Fibroblast of lung (primary cell): ENCODE results near the gene RUNX2. TPM values are rescaled to one million over a fixed set of nuclear protein-coding genes. Genes with fewer than 3 reads are reported as not detected.

Experiments used
- DNase-seq, 2 donors: peaks; one replicate each; pipeline versions ENCODE4 v3.0.0 to v3.0.0-alpha.2; 2010; ENCODE audit warnings: low read depth in 2 of 2
- H2AFZ ChIP-seq: 2 replicates; pipeline ENCODE4 v1.5.1; 2012; ENCODE audit warnings: low read length, control low read depth, inconsistent platforms
- H3K27ac ChIP-seq: 2 replicates; pipeline ENCODE4 v1.5.1; 2011; ENCODE audit warnings: low read length, control low read depth; ENCODE audit not compliant: insufficient read depth
- H3K27me3 ChIP-seq: 2 replicates; pipeline ENCODE4 v1.5.1; 2011; ENCODE audit warnings: mild to moderate bottlenecking, low read length; ENCODE audit not compliant: control insufficient read depth, insufficient read depth
- H3K36me3 ChIP-seq: 2 replicates; pipeline ENCODE4 v1.5.1; 2011; ENCODE audit warnings: low read length; ENCODE audit not compliant: control insufficient read depth, insufficient read depth
- H3K4me1 ChIP-seq: 2 replicates; pipeline ENCODE4 v1.5.1; 2011; ENCODE audit warnings: low read length; ENCODE audit not compliant: control insufficient read depth, insufficient read depth; ENCODE audit errors: extremely low read depth
- H3K4me2 ChIP-seq: 2 replicates; pipeline ENCODE4 v1.5.1; 2011; ENCODE audit warnings: low read length, control low read depth; ENCODE audit not compliant: insufficient read depth; ENCODE audit errors: extremely low read depth
- H3K4me3 ChIP-seq, 4 experiments: fragments of 200-600 bp in 1 of 4; sonication (generic) in 1 of 4; replicated peaks in 1 of 4; 2 replicates each; pipeline ENCODE4 v1.5.1; 2011 to 2016; ENCODE audit warnings: low read length in 4 of 4, low read depth in 3 of 4, mild to moderate bottlenecking in 3 of 4, control low read depth in 2 of 4, inconsistent platforms in 1 of 4, mixed read lengths in 1 of 4; ENCODE audit not compliant: insufficient read depth in 1 of 4; ENCODE audit errors: control extremely low read depth in 1 of 4
- H3K79me2 ChIP-seq: 2 replicates; pipeline ENCODE4 v1.5.1; 2012; ENCODE audit warnings: mild to moderate bottlenecking, low read length, inconsistent platforms; ENCODE audit not compliant: control insufficient read depth, insufficient read depth
- H3K9ac ChIP-seq: 2 replicates; pipeline ENCODE4 v1.5.1; 2011; ENCODE audit warnings: mild to moderate bottlenecking, low read length, control low read depth; ENCODE audit not compliant: insufficient read depth
- H3K9me3 ChIP-seq: 2 replicates; pipeline ENCODE4 v1.5.1; 2012; ENCODE audit warnings: low read depth, low read length; ENCODE audit not compliant: control insufficient read depth, insufficient read depth
- H4K20me1 ChIP-seq: 2 replicates; pipeline ENCODE4 v1.5.1; 2011; ENCODE audit warnings: low read length; ENCODE audit not compliant: control insufficient read depth, insufficient read depth; ENCODE audit errors: extremely low read depth
- EZH2 ChIP-seq: IDR thresholded peaks from 2 replicates; pipeline ENCODE4 v1.5.1; 2012; ENCODE audit warnings: low read length, control low read depth, mild to moderate bottlenecking; ENCODE audit errors: missing control alignments
- polyA plus RNA-seq, 2 donors: library from polyadenylated mRNA; depleted of rRNA in 1 of 2; stranded (reverse) in 1 of 2; unstranded in 1 of 2; fragments of >200 nt; gene quantifications; 2 replicates each; pipeline ENCODE4 v1.2.1, GENCODE V29; 2011 to 2012; ENCODE audit warnings: missing spikeins in 1 of 2
- total RNA-seq: library from RNA; depleted of rRNA; stranded (reverse); fragments of >200 nt; gene quantifications from 2 replicates; pipeline ENCODE4 v1.2.1, GENCODE V29; 2014
- TF ChIP-seq, protein P1 (sequence below), 2 donors: IDR thresholded peaks in 1 of 2; conservative IDR thresholded peaks in 1 of 2; 1 replicate in 1 of 2; 2 replicates in 1 of 2; pipeline ENCODE4 v1.5.1; 2011 to 2012; ENCODE audit warnings: low read length in 2 of 2, control low read depth in 1 of 2, inconsistent platforms in 1 of 2, low read depth in 1 of 2, mild to moderate bottlenecking in 1 of 2

The RUNX2 gene
- total and polyA plus RNA-seq, 2 donors (not counting 1 experiment from before 2014, with no cell fraction given): 2.5 to 4.5 TPM

DNA sequence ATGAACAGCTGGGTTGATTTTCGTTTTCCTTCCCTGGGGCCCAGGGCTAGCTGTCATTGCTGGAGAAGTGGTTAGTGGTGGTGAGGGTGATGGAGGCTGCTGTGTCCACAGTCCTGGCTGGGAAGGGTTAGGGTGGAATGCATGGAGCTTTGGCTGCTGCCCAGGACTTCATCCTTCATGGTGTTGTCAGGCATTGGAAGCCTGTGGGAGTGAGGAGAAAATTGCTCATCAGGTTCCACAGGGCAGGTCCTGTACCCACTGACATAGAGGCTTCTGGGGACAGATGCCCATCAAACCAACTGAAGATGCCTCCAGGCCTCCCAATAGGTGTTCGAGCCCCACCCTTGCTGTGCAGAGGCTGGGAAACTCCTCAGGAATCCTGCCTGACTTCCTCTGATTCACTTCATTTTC is 312.0 kb downstream of the RUNX2 start:
- no peaks in the 10 kb centered on the region for H3K27me3 ChIP-seq
- H3K9me3 ChIP-seq: no peaks in the 10 kb centered on the region
- H3K27ac ChIP-seq: no peak overlapping the region
- no peaks in the 10 kb centered on the region for H4K20me1 ChIP-seq
- DNase-seq: peak; percentile 61 to 90
- H3K9ac ChIP-seq: no peak overlapping the region
- H3K36me3 ChIP-seq: no peaks in the 10 kb centered on the region
- H2AFZ ChIP-seq: no peak overlapping the region
- TF ChIP-seq, protein P1, sequence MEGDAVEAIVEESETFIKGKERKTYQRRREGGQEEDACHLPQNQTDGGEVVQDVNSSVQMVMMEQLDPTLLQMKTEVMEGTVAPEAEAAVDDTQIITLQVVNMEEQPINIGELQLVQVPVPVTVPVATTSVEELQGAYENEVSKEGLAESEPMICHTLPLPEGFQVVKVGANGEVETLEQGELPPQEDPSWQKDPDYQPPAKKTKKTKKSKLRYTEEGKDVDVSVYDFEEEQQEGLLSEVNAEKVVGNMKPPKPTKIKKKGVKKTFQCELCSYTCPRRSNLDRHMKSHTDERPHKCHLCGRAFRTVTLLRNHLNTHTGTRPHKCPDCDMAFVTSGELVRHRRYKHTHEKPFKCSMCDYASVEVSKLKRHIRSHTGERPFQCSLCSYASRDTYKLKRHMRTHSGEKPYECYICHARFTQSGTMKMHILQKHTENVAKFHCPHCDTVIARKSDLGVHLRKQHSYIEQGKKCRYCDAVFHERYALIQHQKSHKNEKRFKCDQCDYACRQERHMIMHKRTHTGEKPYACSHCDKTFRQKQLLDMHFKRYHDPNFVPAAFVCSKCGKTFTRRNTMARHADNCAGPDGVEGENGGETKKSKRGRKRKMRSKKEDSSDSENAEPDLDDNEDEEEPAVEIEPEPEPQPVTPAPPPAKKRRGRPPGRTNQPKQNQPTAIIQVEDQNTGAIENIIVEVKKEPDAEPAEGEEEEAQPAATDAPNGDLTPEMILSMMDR (conservative IDR thresholded peaks at IDR 0.05 in 1 of 2, IDR thresholded peaks at IDR 0.05 in 1 of 2; ENCODE audit: low read depth in 1 of 2, low read length in 2 of 2): no peak
- TF ChIP-seq EZH2: no peak
- peaks cover 7% of the 10 kb centered on the region for H3K4me1 ChIP-seq
- H3K4me3 ChIP-seq: no peak overlapping the region
- peak overlapping the region; percentile 13 for H3K4me2 ChIP-seq
- no peaks in the 10 kb centered on the region for H3K79me2 ChIP-seq

DNA sequence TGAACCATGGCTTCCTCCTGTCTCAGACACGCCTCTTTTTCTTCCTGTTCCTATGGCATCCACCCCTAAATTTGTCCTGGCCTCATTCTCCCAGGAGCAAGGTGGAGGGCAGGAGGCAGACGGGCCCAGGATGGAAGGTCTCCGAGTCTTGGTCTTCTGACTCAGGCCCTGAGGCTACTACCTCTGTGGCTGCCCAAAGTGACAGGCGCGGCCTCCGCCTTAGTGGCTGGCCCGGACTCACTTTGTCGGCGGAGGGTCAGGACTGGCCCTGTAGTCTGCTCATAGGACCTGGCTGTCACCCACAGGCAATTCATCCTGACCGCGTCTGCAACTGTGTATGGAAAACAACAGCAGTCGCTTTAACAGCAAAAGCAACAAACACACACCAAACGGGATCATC is 312.7 kb downstream of the RUNX2 start:
- Histone ChIP-seq H3K27ac (no peak overlapping the region), H3K9me3 (no peaks in the 10 kb centered on the region), H3K79me2 (no peaks in the 10 kb centered on the region), H2AFZ (no peak overlapping the region), H3K27me3 (no peaks in the 10 kb centered on the region), H3K4me1 (peaks cover 7% of the 10 kb centered on the region), H3K36me3 (no peaks in the 10 kb centered on the region), H4K20me1 (no peaks in the 10 kb centered on the region), H3K4me2 (no peak overlapping the region), H3K4me3 (no peak overlapping the region), H3K9ac (no peak overlapping the region)
- TF ChIP-seq, protein P1 (conservative IDR thresholded peaks at IDR 0.05 in 1 of 2, IDR thresholded peaks at IDR 0.05 in 1 of 2; ENCODE audit: low read depth in 1 of 2, low read length in 2 of 2): no peak
- TF ChIP-seq EZH2: no peak
- no peak for DNase-seq

DNA sequence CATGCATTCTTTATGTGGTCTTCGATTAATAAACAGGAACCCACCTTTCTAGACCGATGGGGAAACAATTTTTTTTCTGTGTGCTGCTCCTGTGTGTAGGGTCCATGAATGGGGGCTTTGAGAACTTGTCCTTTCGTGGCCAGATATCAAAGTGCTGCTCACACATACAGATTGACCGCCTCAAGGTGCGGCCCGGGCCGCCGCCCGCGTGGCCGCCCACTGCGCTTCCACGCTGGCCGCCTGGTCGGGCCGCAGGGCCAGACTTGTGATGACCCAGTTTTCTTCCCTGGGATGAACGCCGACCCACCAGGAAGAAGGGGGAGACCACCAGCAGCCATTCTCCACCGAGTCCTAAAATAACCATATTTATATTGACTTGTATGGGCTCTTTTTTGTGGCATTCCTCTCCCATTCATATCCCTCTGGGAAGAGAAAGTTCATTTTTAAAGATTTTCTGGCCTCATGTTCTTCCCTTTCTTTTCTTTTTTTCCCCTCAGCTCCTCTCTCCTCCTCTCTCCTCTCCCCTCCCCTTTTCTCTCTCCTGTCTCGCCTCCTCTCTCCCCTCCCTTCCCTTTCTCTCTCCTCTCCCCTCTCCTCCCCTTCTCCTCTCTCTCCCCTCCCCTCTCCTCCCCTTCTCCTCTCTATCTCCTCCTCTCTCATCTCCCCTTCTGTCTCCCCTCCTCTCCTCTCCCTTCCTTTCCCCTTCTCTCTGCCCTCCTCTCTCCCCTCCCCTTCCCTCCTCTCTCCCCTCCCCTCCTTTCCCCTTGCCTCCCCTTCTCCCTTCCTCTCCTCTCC is 314.4 kb downstream of the RUNX2 start:
- Histone ChIP-seq H3K4me2 (no peak overlapping the region), H3K9me3 (no peaks in the 10 kb centered on the region), H3K4me1 (peaks cover 7% of the 10 kb centered on the region), H3K36me3 (no peaks in the 10 kb centered on the region), H3K27me3 (no peaks in the 10 kb centered on the region), H4K20me1 (no peaks in the 10 kb centered on the region), H3K4me3 (no peak overlapping the region), H3K79me2 (no peaks in the 10 kb centered on the region), H3K9ac (no peak overlapping the region), H3K27ac (no peak overlapping the region), H2AFZ (no peak overlapping the region)
- DNase-seq: no peak
- no peak for TF ChIP-seq EZH2
- TF ChIP-seq, protein P1 (conservative IDR thresholded peaks at IDR 0.05 in 1 of 2, IDR thresholded peaks at IDR 0.05 in 1 of 2; ENCODE audit: low read depth in 1 of 2, low read length in 2 of 2): no peak
